HepG2 (cell line): ENCODE measurements around the gene COL27A1. TPM values are rescaled to one million over a fixed set of nuclear protein-coding genes. Genes with fewer than 3 reads are reported as not detected.

Source experiments
- ETV5 ChIP-seq: IDR thresholded peaks from 2 replicates; pipeline ENCODE4 v1.6.1; 2018; ENCODE audit warnings: missing biosample characterization, missing genetic modification reagents, inconsistent platforms, borderline replicate concordance
- FOXA1 ChIP-seq, 2 experiments: fragments of 450-650 bp in 1 of 2; sonication (generic) in 1 of 2; formaldehyde crosslinking in 1 of 2; IDR thresholded peaks; 2 replicates each; pipeline versions ENCODE4 v1.4.0 to v1.6.1; 2016 to 2020; ENCODE audit warnings: missing genetic modification reagents in 1 of 2
- FOXP4 ChIP-seq: sonication (generic); formaldehyde crosslinking; IDR thresholded peaks from 2 replicates; pipeline ENCODE4 v1.4.0; 2020; ENCODE audit warnings: missing genetic modification reagents
- GABPA ChIP-seq, 2 experiments: IDR thresholded peaks; 2 replicates each; pipeline ENCODE4 v1.6.1; 2011 to 2016; ENCODE audit warnings: low read depth in 2 of 2, low read length in 1 of 2, missing biosample characterization in 1 of 2, missing genetic modification characterization in 1 of 2
- HNRNPK ChIP-seq: fragments of 200-400 bp; formaldehyde crosslinking; IDR thresholded peaks from 2 replicates; pipeline ENCODE4 v1.6.1; 2018; ENCODE audit warnings: low read length, low read depth, moderate library complexity, mild to moderate bottlenecking; ENCODE audit not compliant: poor library complexity, severe bottlenecking
- HOXA9 ChIP-seq: sonication (generic); formaldehyde crosslinking; IDR thresholded peaks from 2 replicates; pipeline ENCODE4 v1.8.1; 2022; ENCODE audit warnings: missing genetic modification reagents, mild to moderate bottlenecking, moderate library complexity, borderline replicate concordance
- NFE2L2 ChIP-seq: fragments of 150-350 bp; IDR thresholded peaks from 2 replicates; pipeline ENCODE4 v1.6.1; 2014; ENCODE audit warnings: low read length
- NFYC ChIP-seq: IDR thresholded peaks from 2 replicates; pipeline ENCODE4 v1.6.1; 2016; ENCODE audit warnings: missing genetic modification reagents, missing compliant biosample characterization
- REXO4 ChIP-seq: sonication (generic); formaldehyde crosslinking; IDR thresholded peaks from 2 replicates; pipeline ENCODE4 v1.8.0; 2022; ENCODE audit warnings: missing genetic modification reagents, mild to moderate bottlenecking, borderline replicate concordance
- SMARCE1 ChIP-seq: fragments of 450-650 bp; IDR thresholded peaks from 2 replicates; pipeline ENCODE4 v1.6.1; 2017; ENCODE audit warnings: borderline replicate concordance
- SP5 ChIP-seq: IDR thresholded peaks from 2 replicates; pipeline ENCODE4 v1.6.1; 2016; ENCODE audit warnings: low read depth, borderline replicate concordance
- TBX2 ChIP-seq: sonication (generic); formaldehyde crosslinking; IDR thresholded peaks from 2 replicates; pipeline ENCODE4 v1.5.0; 2020; ENCODE audit warnings: missing genetic modification reagents, mild to moderate bottlenecking, borderline replicate concordance
- TRIM22 ChIP-seq: fragments of 450-650 bp; IDR thresholded peaks from 2 replicates; pipeline ENCODE4 v1.6.1; 2017
- ZFX ChIP-seq: sonication (generic); formaldehyde crosslinking; IDR thresholded peaks from 2 replicates; pipeline ENCODE4 v1.4.0; 2020; ENCODE audit warnings: mild to moderate bottlenecking, low read depth, missing genetic modification reagents, moderate library complexity
- ZNF136 ChIP-seq: sonication (generic); formaldehyde crosslinking; IDR thresholded peaks from 2 replicates; pipeline ENCODE4 v1.8.1; 2022; ENCODE audit warnings: low read depth, mild to moderate bottlenecking, moderate library complexity, missing genetic modification reagents
- ZNF441 ChIP-seq: sonication (generic); formaldehyde crosslinking; IDR thresholded peaks from 2 replicates; pipeline ENCODE4 v1.7.0; 2021; ENCODE audit warnings: missing genetic modification reagents, borderline replicate concordance
- ZNF609 ChIP-seq: sonication (generic); formaldehyde crosslinking; IDR thresholded peaks from 2 replicates; pipeline ENCODE4 v1.4.0; 2020; ENCODE audit warnings: mild to moderate bottlenecking, missing genetic modification reagents, borderline replicate concordance
- ZNF678 ChIP-seq: sonication (generic); formaldehyde crosslinking; IDR thresholded peaks from 2 replicates; pipeline ENCODE4 v1.4.0; 2020; ENCODE audit warnings: mild to moderate bottlenecking, missing genetic modification reagents
- ZNF749 ChIP-seq: sonication (generic); formaldehyde crosslinking; IDR thresholded peaks from 2 replicates; pipeline ENCODE4 v1.8.0; 2022; ENCODE audit warnings: mild to moderate bottlenecking, missing genetic modification reagents, moderate library complexity, borderline replicate concordance
- ZNF788 ChIP-seq: sonication (generic); formaldehyde crosslinking; IDR thresholded peaks from 2 replicates; pipeline ENCODE4 v1.5.0; 2020; ENCODE audit warnings: mild to moderate bottlenecking, missing genetic modification reagents, borderline replicate concordance
- polyA plus RNA-seq, 8 experiments: library from polyadenylated mRNA; depleted of rRNA in 3 of 8; stranded (reverse) in 7 of 8; unstranded in 1 of 8; fragments of >200 nt; fragmentation: Illumina TruSeq in 4 of 8; extraction: Trizol in 4 of 8; gene quantifications; 2 replicates each; pipeline versions ENCODE4 v1.2.1 to v1.2.3, GENCODE V29; 2011 to 2016; ENCODE audit warnings: low read depth in 4 of 8, missing spikeins in 1 of 8, mixed read lengths in 1 of 8; ENCODE audit not compliant: insufficient read depth in 1 of 8
- total RNA-seq, 5 experiments: library from RNA; depleted of rRNA; stranded (reverse); fragments of >200 nt; fragmentation: Illumina TruSeq; extraction: Trizol; gene quantifications; 2 replicates each; pipeline ENCODE4 v1.2.3, GENCODE V29; 2016; ENCODE audit warnings: low read depth in 1 of 5

COL27A1 gene
- total and polyA plus RNA-seq, 2 of the 13 experiments (the other 11 are each of a cell fraction or from before 2014, with no cell fraction given) = 71.3 to 89.1 TPM

GRCh38 chr9:114141553-114142402 lies 13.6 kb upstream of the COL27A1 start (continued):
- TF ChIP-seq ZNF609 (0 out of 2 replicates have a peak, but pooled peaks have one; percentile 33), ZNF441 (CRISPR knock-in tag) (no peak), ZFX (CRISPR knock-in tag) (no peak), TRIM22 (no peak), TBX2 (CRISPR knock-in tag) (peak; percentile 65; the same call in 1 of the 2 replicates), NFE2L2 (no peak), GABPA (IDR thresholded peaks at IDR 0.05; ENCODE audit: low read depth, low read length) (no peak), GABPA (CRISPR knock-in tag; IDR thresholded peaks at IDR 0.05; ENCODE audit: low read depth) (no peak), FOXA1 (IDR thresholded peaks at IDR 0.05) (no peak), FOXA1 (CRISPR knock-in tag; IDR thresholded peaks at IDR 0.05) (peak; percentile 79), REXO4 (CRISPR knock-in tag) (no peak), ZNF678 (CRISPR knock-in tag) (no peak), ETV5 (CRISPR knock-in tag) (peak; percentile 27; the same call in 1 of the 2 replicates), HNRNPK (no peak), SMARCE1 (no peak), HOXA9 (CRISPR knock-in tag) (no peak), ZNF749 (CRISPR knock-in tag) (no peak), ZNF788 (CRISPR knock-in tag) (no peak), NFYC (CRISPR knock-in tag) (no peak), SP5 (CRISPR knock-in tag) (peak; percentile 92), ZNF136 (no peak), FOXP4 (CRISPR knock-in tag) (0 out of 2 replicates have a peak, but pooled peaks have one; percentile 54)
